Adrenal gland (tissue), 12 donors: ENCODE measurements around the gene MTCP1. TPM values are rescaled to one million over a fixed set of nuclear protein-coding genes. Genes with fewer than 3 reads are reported as not detected.

Source experiments
- DNase-seq, 7 donors: peaks; one replicate each; pipeline ENCODE4 v3.0.0-alpha.2; 2019 to 2020
- H3K27ac ChIP-seq, 5 donors: fragments of 200-600 bp; sonication (generic) in 4 of 5; 1 replicate in 3 of 5; 2 replicates in 2 of 5; pipeline versions ENCODE4 v1.5.1 to v1.8.0; 2016 to 2020; ENCODE audit warnings: mild to moderate bottlenecking in 1 of 5
- H3K27me3 ChIP-seq: fragments of 200-600 bp; 2 replicates; pipeline ENCODE4 v1.8.0; 2021
- H3K36me3 ChIP-seq, 2 donors: fragments of 200-600 bp; replicated peaks in 1 of 2; 1 replicate in 1 of 2; 2 replicates in 1 of 2; pipeline versions ENCODE4 v1.5.1 to v1.8.0; 2018 to 2022
- H3K4me1 ChIP-seq, 2 donors: fragments of 200-600 bp; replicated peaks in 1 of 2; 1 replicate in 1 of 2; 2 replicates in 1 of 2; pipeline versions ENCODE4 v1.5.1 to v1.8.0; 2018 to 2021
- H3K4me3 ChIP-seq, 4 donors: fragments of 200-600 bp; sonication (generic) in 3 of 4; one replicate each; pipeline ENCODE4 v1.5.1; 2016 to 2018
- H3K9me3 ChIP-seq, 3 donors: fragments of 200-600 bp; sonication (generic) in 1 of 3; replicated peaks in 1 of 3; 1 replicate in 2 of 3; 2 replicates in 1 of 3; pipeline versions ENCODE4 v1.5.1 to v1.8.0; 2016 to 2021
- POLR2A ChIP-seq, 2 donors: fragments of 450-650 bp; IDR thresholded peaks; one replicate each; pipeline ENCODE4 v1.6.1; 2017; ENCODE audit warnings: antibody characterized with exemption in 2 of 2, mild to moderate bottlenecking in 2 of 2, moderate library complexity in 1 of 2
- WGBS, 4 donors: extraction: QIAGEN DNeasy Blood & Tissue Kit in 2 of 4; methylation state at CpG; one replicate each; pipeline versions ENCODE4 v1.1.5 to v1.1.7; 2013 to 2017; 5-methylcytosine and 5-hydroxymethylcytosine counted together
- intact Hi-C, 2 donors: fragments of 100-400 bp; cut with DNase I; formaldehyde crosslinking; loops; one replicate each; pipeline versions ENCODE4 v1.14.1 to v1.15.0; 2022 to 2023
- polyA plus RNA-seq, 3 donors: library from polyadenylated mRNA; stranded (reverse); fragments of 200-250 nt in 2 of 3; fragments of 350-450 nt in 1 of 3; fragmentation: Illumina TruSeq in 1 of 3; extraction: RNeasy Lipid Tissue Mini Kit (QIAGEN cat#74804) in 1 of 3; gene quantifications; one replicate each; pipeline ENCODE4 v1.2.3, GENCODE V29; 2013 to 2014
- total RNA-seq, 9 donors: library from RNA; depleted of rRNA in 4 of 9; stranded (reverse); fragments of >200 nt in 4 of 9; fragments of 120-200 nt in 1 of 9; fragmentation: NEBNext Ultra II Directional in 1 of 9; extraction: Animal tissue kit (Norgen Biotek cat#: 25700) in 1 of 9; gene quantifications; one replicate each; pipeline versions ENCODE4 v1.1.0 to v1.2.4, GENCODE V29; 2013 to 2023
- TF ChIP-seq, protein P1 (sequence below), 6 experiments: fragments of 450-650 bp in 4 of 6; fragments of 200-600 bp in 2 of 6; sonication (generic) in 1 of 6; IDR thresholded peaks; 1 replicate in 5 of 6; 2 replicates in 1 of 6; pipeline versions ENCODE4 v1.5.1 to v1.8.0; 2016 to 2021; ENCODE audit warnings: antibody characterized with exemption in 6 of 6, mild to moderate bottlenecking in 2 of 6, moderate library complexity in 1 of 6
- donor health status: healthy with polysubstance abuse.
- donor health status: Bipolar disorder and iron deficiency.
- donor health status: DM: yes; HTN: yes; CAD: no.
- donor health status: DM: no; HTN: no; CAD: no.
- donor health status: DM: no; HTN: no; CAD: no.
- donor health status: DM: yes; HTN: yes; CAD: no.

The MTCP1 gene
- total and polyA plus RNA-seq, 12 donors, result 1.2 to 218 (median 17.1) TPM; not detected in 1

DNA sequence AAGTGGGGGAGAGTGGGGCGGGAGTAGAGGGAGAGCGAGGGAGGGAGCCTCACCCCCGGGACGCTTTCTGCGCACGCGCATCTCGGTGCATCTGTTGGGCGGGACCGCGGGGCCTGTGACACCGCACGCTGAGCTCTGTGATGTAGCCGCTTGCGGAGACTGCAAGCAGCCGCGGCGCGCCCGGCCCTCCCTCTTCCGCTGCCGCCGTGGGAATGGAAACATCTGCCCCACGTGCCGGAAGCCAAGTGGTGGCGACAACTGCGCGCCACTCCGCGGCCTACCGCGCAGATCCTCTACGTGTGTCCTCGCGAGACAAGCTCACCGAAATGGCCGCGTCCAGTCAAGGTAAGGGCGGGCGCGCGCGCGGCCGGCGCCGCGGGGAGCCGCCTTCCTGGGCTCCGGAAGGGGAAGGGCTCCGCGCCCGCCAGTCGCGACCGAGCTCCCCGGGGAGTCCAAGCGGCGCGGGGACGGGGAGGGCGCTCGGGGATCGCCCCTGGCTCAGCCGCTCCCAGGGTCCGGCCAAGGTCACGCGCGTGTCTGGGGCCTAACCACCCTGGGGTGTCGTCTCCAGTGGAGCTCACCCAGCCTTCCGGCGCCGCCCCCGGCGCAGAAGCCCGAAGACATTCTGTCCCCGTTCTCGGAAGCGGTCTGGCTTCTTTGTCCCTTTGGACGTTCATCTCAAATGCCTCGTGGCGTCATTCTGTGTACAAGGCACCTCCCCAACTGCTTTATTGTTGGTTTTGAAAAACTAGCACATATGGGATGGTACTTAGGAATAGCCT lies 44.0 kb downstream of the MTCP1 start, which contains the start of gene FUNDC2:
Gene FUNDC2 (plus strand): TSS at position 118 of the 782 bp plus-strand sequence. CDS start 95 bp downstream, at position 213.
- no peaks in the 10 kb centered on the region for H3K36me3 ChIP-seq
- TF ChIP-seq, protein P1, sequence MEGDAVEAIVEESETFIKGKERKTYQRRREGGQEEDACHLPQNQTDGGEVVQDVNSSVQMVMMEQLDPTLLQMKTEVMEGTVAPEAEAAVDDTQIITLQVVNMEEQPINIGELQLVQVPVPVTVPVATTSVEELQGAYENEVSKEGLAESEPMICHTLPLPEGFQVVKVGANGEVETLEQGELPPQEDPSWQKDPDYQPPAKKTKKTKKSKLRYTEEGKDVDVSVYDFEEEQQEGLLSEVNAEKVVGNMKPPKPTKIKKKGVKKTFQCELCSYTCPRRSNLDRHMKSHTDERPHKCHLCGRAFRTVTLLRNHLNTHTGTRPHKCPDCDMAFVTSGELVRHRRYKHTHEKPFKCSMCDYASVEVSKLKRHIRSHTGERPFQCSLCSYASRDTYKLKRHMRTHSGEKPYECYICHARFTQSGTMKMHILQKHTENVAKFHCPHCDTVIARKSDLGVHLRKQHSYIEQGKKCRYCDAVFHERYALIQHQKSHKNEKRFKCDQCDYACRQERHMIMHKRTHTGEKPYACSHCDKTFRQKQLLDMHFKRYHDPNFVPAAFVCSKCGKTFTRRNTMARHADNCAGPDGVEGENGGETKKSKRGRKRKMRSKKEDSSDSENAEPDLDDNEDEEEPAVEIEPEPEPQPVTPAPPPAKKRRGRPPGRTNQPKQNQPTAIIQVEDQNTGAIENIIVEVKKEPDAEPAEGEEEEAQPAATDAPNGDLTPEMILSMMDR (IDR thresholded peaks at IDR 0.05), result no peak
- TF ChIP-seq POLR2A (IDR thresholded peaks at IDR 0.05), result peak; percentile 82 to 85
- no peaks in the 10 kb centered on the region for H3K27me3 ChIP-seq
- DNase-seq, result peak; percentile 93 to 97 (median 95)
- 0 to 35% (median 15%) methylated on average over 14 to 82 of the region's 82 CpGs for WGBS, 4 donors
- intact Hi-C loops, result no loop called here
- peaks cover 0 to 14% of the 10 kb centered on the region in 2 donors for H3K4me1 ChIP-seq
- peak within 1 kb of the TSS in 3 of 4 donors; percentile 26 to 68 (median 61) for H3K4me3 ChIP-seq
- peak within 1 kb of the TSS; percentile 89 to 98 (median 97) for H3K27ac ChIP-seq
- H3K9me3 ChIP-seq, result no peaks in the 10 kb centered on the region

DNA sequence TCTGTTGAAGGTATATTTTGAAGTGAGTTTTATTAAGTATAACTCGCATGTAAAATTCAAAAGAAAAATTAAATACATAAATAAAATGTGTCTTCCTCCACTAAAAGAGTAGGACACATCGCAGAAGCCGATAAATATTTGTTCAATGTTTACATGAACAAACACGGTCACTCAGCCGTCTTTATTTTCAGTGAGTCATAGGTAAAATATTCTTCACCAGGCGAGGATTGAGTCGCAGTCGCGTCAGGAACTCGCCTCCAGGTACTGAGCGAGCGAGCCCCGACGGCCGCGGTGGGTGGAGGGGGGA lies 44.6 kb downstream of the MTCP1 start:
- 1 to 36% (median 15%) methylated on average over 7 to 16 of the region's 16 CpGs for WGBS, 4 donors
- Histone ChIP-seq H3K27me3 (no peaks in the 10 kb centered on the region), H3K9me3 (no peaks in the 10 kb centered on the region), H3K27ac (peak overlapping the region; percentile 76 to 98 (median 96)), H3K4me3 (peak overlapping the region in 2 of 4 donors; percentile 6 to 61), H3K36me3 (no peaks in the 10 kb centered on the region), H3K4me1 (peaks cover 0 to 14% of the 10 kb centered on the region in 2 donors)
- no peak for DNase-seq
- intact Hi-C loops, result no loop called here
- TF ChIP-seq, protein P1 (IDR thresholded peaks at IDR 0.05), result no peak
- TF ChIP-seq POLR2A (IDR thresholded peaks at IDR 0.05), result no peak

DNA sequence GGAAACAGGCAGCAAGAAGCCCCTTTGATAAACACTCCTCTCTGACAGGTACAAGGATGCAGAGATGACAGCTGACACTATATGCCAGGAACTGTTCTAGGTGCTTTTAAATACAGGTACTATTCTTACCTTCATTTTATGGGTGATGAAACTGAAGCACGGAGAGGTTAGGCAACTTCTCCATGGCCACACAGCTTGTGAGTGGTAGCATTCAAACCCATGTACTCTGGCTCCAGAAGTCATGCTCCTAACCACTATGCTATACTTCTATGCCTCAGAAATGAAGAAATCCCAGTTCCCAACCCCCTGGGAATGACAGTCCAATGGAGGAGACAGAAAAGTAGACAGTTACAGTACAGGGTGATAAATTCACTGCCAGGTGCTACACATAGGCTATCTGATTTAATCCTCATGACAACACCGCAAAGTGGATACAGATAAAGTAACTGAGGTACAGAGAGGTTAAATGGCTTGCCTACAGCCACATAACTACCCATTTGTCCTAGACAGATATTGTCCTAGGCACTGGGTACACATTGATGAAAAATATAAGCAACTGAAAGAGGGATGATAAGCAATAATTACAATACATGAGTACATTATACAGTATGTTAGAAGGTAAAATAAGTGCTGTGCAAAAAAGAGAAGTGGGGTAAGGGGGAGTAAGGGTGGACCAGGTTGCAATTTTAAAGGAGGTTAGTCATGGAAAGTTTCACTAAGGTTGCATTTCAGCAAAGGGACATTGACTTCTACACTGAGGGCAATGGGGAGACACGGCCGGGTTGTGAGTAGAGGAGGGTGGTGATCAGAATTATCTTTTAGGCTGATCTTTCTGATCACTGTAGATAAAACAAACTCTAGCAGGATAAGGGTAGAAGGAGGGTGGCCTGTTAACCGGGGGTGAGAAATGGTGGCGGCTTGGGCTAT lies 46.8 kb downstream of the MTCP1 start:
- TF ChIP-seq POLR2A (IDR thresholded peaks at IDR 0.05), result no peak
- TF ChIP-seq, protein P1 (IDR thresholded peaks at IDR 0.05), result no peak
- Histone ChIP-seq H3K4me1 (peaks cover 0 to 14% of the 10 kb centered on the region in 2 donors), H3K4me3 (no peak overlapping the region), H3K9me3 (no peaks in the 10 kb centered on the region), H3K27me3 (no peaks in the 10 kb centered on the region), H3K27ac (no peak overlapping the region), H3K36me3 (no peaks in the 10 kb centered on the region)
- 84 to 96% (median 92%) methylated on average over 5 to 6 of the region's 6 CpGs for WGBS, 4 donors
- intact Hi-C loops, result no loop called here
- no peak for DNase-seq

DNA sequence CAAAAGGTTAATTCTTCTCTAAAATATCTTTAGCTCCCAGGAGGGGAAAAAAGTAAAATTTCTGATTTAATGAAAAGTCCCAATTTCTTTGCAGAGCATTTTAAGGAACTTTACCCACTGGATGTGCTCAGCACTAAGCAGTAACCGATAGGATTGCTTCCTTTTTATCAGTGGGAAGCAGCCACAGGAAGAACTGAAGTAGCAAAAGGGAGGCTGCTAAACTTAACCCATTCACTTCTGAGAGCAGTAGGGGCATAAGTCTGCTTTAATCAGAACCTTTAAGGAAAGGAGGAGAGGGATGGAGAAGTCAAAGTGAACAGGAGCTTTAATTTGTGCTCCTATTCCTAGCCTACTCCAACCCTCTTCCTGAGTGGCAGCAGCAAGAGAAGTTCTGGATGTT lies 48.4 kb downstream of the MTCP1 start, which contains the start of gene F8:
Gene F8 (minus strand): TSS at position 139 of the 400 bp plus-strand sequence. CDS start 171 bp downstream, outside the sequence.
- DNase-seq, result no peak
- Histone ChIP-seq H3K4me1 (no peaks in the 10 kb centered on the region), H3K4me3 (no peak within 1 kb of the TSS), H3K27me3 (no peaks in the 10 kb centered on the region), H3K27ac (no peak within 1 kb of the TSS), H3K36me3 (no peaks in the 10 kb centered on the region), H3K9me3 (no peaks in the 10 kb centered on the region)
- WGBS, 4 donors, result 0 to 18% (median 11%) methylated on average over 1 of the region's 1 CpG
- intact Hi-C loops, result no loop called here
- peak in 1 of 2 donors; percentile 20 for TF ChIP-seq POLR2A (IDR thresholded peaks at IDR 0.05)
- TF ChIP-seq, protein P1 (IDR thresholded peaks at IDR 0.05), result no peak
